ENCODE data around the gene OCA2.

DNA sequence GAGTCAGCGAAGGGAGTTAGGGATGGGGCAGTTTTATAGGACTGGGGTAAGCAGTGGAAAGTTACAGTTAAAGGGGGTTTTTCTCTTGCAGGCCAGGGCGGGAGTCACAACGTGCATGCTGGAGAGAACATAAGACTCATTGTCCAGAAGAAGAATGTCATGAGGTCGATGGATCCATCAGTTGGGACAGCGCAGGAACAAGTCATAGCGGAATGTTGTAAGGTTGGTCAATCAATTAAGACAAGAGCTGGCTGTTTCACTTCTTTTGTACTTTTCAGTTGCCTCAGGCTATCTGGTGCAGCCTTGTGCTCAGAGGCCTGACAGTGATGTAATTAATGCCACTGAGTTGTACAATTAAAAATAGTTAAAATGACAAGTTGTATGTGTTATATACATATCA, 165.6 kb downstream of the OCA2 start:
- TF ChIP-seq, protein P1, sequence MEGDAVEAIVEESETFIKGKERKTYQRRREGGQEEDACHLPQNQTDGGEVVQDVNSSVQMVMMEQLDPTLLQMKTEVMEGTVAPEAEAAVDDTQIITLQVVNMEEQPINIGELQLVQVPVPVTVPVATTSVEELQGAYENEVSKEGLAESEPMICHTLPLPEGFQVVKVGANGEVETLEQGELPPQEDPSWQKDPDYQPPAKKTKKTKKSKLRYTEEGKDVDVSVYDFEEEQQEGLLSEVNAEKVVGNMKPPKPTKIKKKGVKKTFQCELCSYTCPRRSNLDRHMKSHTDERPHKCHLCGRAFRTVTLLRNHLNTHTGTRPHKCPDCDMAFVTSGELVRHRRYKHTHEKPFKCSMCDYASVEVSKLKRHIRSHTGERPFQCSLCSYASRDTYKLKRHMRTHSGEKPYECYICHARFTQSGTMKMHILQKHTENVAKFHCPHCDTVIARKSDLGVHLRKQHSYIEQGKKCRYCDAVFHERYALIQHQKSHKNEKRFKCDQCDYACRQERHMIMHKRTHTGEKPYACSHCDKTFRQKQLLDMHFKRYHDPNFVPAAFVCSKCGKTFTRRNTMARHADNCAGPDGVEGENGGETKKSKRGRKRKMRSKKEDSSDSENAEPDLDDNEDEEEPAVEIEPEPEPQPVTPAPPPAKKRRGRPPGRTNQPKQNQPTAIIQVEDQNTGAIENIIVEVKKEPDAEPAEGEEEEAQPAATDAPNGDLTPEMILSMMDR (IDR thresholded peaks at IDR 0.05): no peak
- no peak for TF ChIP-seq POLR2A (IDR thresholded peaks at IDR 0.05)

Data from heart left ventricle (tissue), 13 donors.